CD4-positive, alpha-beta T cell (primary cell): ENCODE results near the gene GALNT2. TPM values are rescaled to one million over a fixed set of nuclear protein-coding genes. Genes with fewer than 3 reads are reported as not detected.

Experiments
- ATAC-seq: fragments of 200-7000 bp; cut with Tn5 transposase; one replicate; pipeline ENCODE4 v1.10.0; 2022; ENCODE audit warnings: mild to moderate bottlenecking; ENCODE audit not compliant: poor library complexity
- CTCF ChIA-PET: fragments of 350-600 bp; sonication (Branson Sonifier 250); formaldehyde crosslinking; loops from one replicate; lab custom pipeline; 2021; ENCODE audit warnings: antibody characterized with exemption, inconsistent platforms; lab: Charles Lee
- POLR2A ChIA-PET: fragments of 350-600 bp; sonication (Branson Sonifier 250); formaldehyde crosslinking; loops from one replicate; lab custom pipeline; 2021; ENCODE audit warnings: antibody characterized with exemption, inconsistent platforms; lab: Charles Lee
- DNase-seq, 14 experiments: peaks; one replicate each; pipeline ENCODE4 v3.0.0-alpha.2; 2013 to 2020; ENCODE audit warnings: mixed read lengths in 2 of 14
- H3K27ac ChIP-seq, 2 donors: one replicate each; pipeline versions ENCODE4 v1.5.1 to v1.7.0; 2013; ENCODE audit warnings: low read length in 2 of 2, low read depth in 1 of 2, mild to moderate bottlenecking in 1 of 2
- H3K27me3 ChIP-seq, 2 experiments: 1 replicate in 1 of 2; 2 replicates in 1 of 2; pipeline versions ENCODE4 v1.6.1 to v1.7.0; 2013; ENCODE audit warnings: low read length in 2 of 2, control low read depth in 1 of 2, mild to moderate bottlenecking in 1 of 2, moderate library complexity in 1 of 2; ENCODE audit not compliant: insufficient read depth in 2 of 2, control insufficient read depth in 1 of 2
- H3K36me3 ChIP-seq: one replicate; pipeline ENCODE4 v1.6.1; 2013; ENCODE audit warnings: low read length, control low read depth; ENCODE audit not compliant: insufficient read depth
- H3K4me1 ChIP-seq: one replicate; pipeline ENCODE4 v1.6.1; 2013; ENCODE audit warnings: low read length, control low read depth; ENCODE audit not compliant: insufficient read depth
- H3K4me3 ChIP-seq: one replicate; pipeline ENCODE4 v1.5.1; 2013; ENCODE audit warnings: mild to moderate bottlenecking, low read length, moderate library complexity
- H3K9me3 ChIP-seq, 2 experiments: 1 replicate in 1 of 2; 2 replicates in 1 of 2; pipeline versions ENCODE4 v1.6.1 to v1.7.0; 2013; ENCODE audit warnings: low read length in 2 of 2, mild to moderate bottlenecking in 2 of 2, control low read depth in 1 of 2, moderate library complexity in 1 of 2; ENCODE audit not compliant: control insufficient read depth in 1 of 2, insufficient read depth in 1 of 2
- H3K27ac Mint-ChIP-seq: one replicate; pipeline ENCODE4 v1.8.0; 2020; ENCODE audit warnings: mixed read lengths
- H3K27me3 Mint-ChIP-seq: one replicate; pipeline ENCODE4 v1.8.0; 2021; ENCODE audit warnings: mixed read lengths
- H3K36me3 Mint-ChIP-seq: one replicate; pipeline ENCODE4 v1.8.0; 2021; ENCODE audit warnings: low read depth, mixed read lengths
- H3K4me1 Mint-ChIP-seq: one replicate; pipeline ENCODE4 v1.8.0; 2021; ENCODE audit warnings: low read depth, mixed read lengths
- H3K4me3 Mint-ChIP-seq: one replicate; pipeline ENCODE4 v1.8.0; 2020; ENCODE audit warnings: mild to moderate bottlenecking, mixed read lengths
- H3K9me3 Mint-ChIP-seq: one replicate; pipeline ENCODE4 v1.8.0; 2020; ENCODE audit warnings: mixed read lengths
- CTCF ChIP-seq: fragments of 200-600 bp; IDR thresholded peaks from one replicate; pipeline ENCODE4 v1.8.0; 2022; ENCODE audit warnings: antibody characterized with exemption, mild to moderate bottlenecking
- intact Hi-C, 2 experiments: fragments of 100-400 bp; cut with DNase I in 1 of 2; cut with micrococcal nuclease in 1 of 2; formaldehyde crosslinking; loops; one replicate each; pipeline versions ENCODE4 v1.15.1 to v1.9.0; 2023 to 2025; cut with DNase I, micrococcal nuclease
- total RNA-seq, 174 experiments: library from RNA in 2 of 174; stranded (reverse) in 2 of 174; gene quantifications; one replicate each; pipeline ENCODE4 v1.2.3 and lab custom pipeline; 2021 to 2026

Gene GALNT2
- total RNA-seq, 2 experiments from 2014 or later = 11.0 to 11.4 TPM

- Histone ChIP-seq H3K4me3 (no peak overlapping the region), H3K9me3 (no peaks in the 10 kb centered on the region), H3K27ac (no peak overlapping the region), H3K4me1 (peaks cover 13% of the 10 kb centered on the region), H3K27me3 (no peaks in the 10 kb centered on the region), H3K36me3 (peaks cover 32% of the 10 kb centered on the region)
- peak in 1 of 14 experiments; percentile 25 for DNase-seq
- H3K9me3 Mint-ChIP-seq = no peaks in the 10 kb centered on the region
- intact Hi-C loops = no loop called here
- POLR2A ChIA-PET = no interaction called here
- CTCF ChIA-PET = no interaction called here
- H3K4me3 Mint-ChIP-seq = no peak overlapping the region
- ATAC-seq = no peak
- H3K36me3 Mint-ChIP-seq = peaks cover 52% of the 10 kb centered on the region
- peaks cover 14% of the 10 kb centered on the region for H3K4me1 Mint-ChIP-seq
- H3K27me3 Mint-ChIP-seq = no peaks in the 10 kb centered on the region
- H3K27ac Mint-ChIP-seq = no peak overlapping the region
- no peak for TF ChIP-seq CTCF
These were observed 200.5 kb downstream of the GALNT2 start for GRCh38 chr1:230267338-230268065.

- H3K27ac ChIP-seq = no peak overlapping the region
- peaks cover 23% of the 10 kb centered on the region for H3K4me1 Mint-ChIP-seq
- no peak for ATAC-seq
- no peaks in the 10 kb centered on the region for H3K9me3 Mint-ChIP-seq
- H3K27ac Mint-ChIP-seq = no peak overlapping the region
- TF ChIP-seq CTCF = no peak
- POLR2A ChIA-PET = no interaction called here
- H3K4me3 Mint-ChIP-seq = no peak overlapping the region
- no peaks in the 10 kb centered on the region for H3K27me3 ChIP-seq
- peaks cover 23% of the 10 kb centered on the region for H3K36me3 ChIP-seq
- intact Hi-C loops = no loop called here
- H3K36me3 Mint-ChIP-seq = peaks cover 52% of the 10 kb centered on the region
- no peaks in the 10 kb centered on the region for H3K9me3 ChIP-seq
- peak in 1 of 14 experiments; percentile 21 for DNase-seq
- CTCF ChIA-PET = no interaction called here
- peaks cover 13% of the 10 kb centered on the region for H3K4me1 ChIP-seq
- no peaks in the 10 kb centered on the region for H3K27me3 Mint-ChIP-seq
- H3K4me3 ChIP-seq = no peak overlapping the region
These were observed 201.5 kb downstream of the GALNT2 start for GRCh38 chr1:230268371-230269170.

GRCh38 chr1:230270185-230270558 lies 203.1 kb downstream of the GALNT2 start:
- peak overlapping the region; percentile 22 for H3K4me3 Mint-ChIP-seq
- H3K4me1 Mint-ChIP-seq = peaks cover 31% of the 10 kb centered on the region
- no peak overlapping the region for H3K4me3 ChIP-seq
- H3K27ac ChIP-seq = no peak overlapping the region
- CTCF ChIA-PET = interaction anchor here (1.0 kb wide), 1 partner anchor 9 kb away, joined by 3 read pairs; no protein-coding TSS in a partner anchor
- DNase-seq (no peak), ATAC-seq (no peak)
- POLR2A ChIA-PET = no interaction called here
- peaks cover 46% of the 10 kb centered on the region for H3K36me3 Mint-ChIP-seq
- H3K9me3 Mint-ChIP-seq = no peaks in the 10 kb centered on the region
- peaks cover 16% of the 10 kb centered on the region for H3K36me3 ChIP-seq
- no peaks in the 10 kb centered on the region for H3K9me3 ChIP-seq
- no peak for TF ChIP-seq CTCF
- intact Hi-C loops = no loop called here
- H3K27me3 ChIP-seq = no peaks in the 10 kb centered on the region
- no peaks in the 10 kb centered on the region for H3K27me3 Mint-ChIP-seq
- peak overlapping the region; percentile 6 for H3K27ac Mint-ChIP-seq
- H3K4me1 ChIP-seq = peaks cover 13% of the 10 kb centered on the region
